Ecto neural progenitor cell (in vitro differentiated cells): ENCODE measurements around the gene AGFG2.
"Not testable (repeated sequence)": the region's sequence is repeated elsewhere in the genome, so short reads cannot be mapped to it uniquely, and the experiment has no call there.

Experiments
- DNase-seq: peaks from one replicate; pipeline ENCODE4 v3.0.0-alpha.2; 2018; ENCODE audit warnings: low spot score

The AGFG2 gene, protein sequence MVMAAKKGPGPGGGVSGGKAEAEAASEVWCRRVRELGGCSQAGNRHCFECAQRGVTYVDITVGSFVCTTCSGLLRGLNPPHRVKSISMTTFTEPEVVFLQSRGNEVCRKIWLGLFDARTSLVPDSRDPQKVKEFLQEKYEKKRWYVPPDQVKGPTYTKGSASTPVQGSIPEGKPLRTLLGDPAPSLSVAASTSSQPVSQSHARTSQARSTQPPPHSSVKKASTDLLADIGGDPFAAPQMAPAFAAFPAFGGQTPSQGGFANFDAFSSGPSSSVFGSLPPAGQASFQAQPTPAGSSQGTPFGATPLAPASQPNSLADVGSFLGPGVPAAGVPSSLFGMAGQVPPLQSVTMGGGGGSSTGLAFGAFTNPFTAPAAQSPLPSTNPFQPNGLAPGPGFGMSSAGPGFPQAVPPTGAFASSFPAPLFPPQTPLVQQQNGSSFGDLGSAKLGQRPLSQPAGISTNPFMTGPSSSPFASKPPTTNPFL

GRCh38 chr7:100538654-100539435, at the start of gene AGFG2:
Gene AGFG2 (plus strand): TSS chr7:100539203. CDS start chr7:100539347, 144 bp downstream.
- DNase-seq: peak; percentile 100

DNA sequence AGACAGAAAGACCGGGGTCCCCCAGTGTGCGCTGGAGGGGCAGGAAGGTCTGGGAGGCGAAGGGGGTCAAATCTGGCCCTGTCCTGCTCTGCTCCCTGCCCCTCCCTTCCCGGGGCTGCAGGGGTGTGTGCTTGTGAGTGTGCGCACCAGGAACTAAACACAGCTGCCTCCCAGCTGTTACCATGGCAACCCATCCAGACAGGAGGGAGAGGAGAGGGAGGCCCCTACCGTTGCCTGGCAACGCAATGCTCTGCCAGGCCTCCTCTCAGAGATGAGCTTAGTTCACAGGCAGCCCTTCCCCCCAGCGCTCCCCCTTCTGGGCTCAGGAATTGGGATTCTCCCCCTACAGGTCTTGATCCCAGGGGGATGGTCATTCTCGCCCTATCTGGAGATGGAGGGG, 49.2 kb upstream of the AGFG2 start:
- peak; percentile 95 for DNase-seq

DNA sequence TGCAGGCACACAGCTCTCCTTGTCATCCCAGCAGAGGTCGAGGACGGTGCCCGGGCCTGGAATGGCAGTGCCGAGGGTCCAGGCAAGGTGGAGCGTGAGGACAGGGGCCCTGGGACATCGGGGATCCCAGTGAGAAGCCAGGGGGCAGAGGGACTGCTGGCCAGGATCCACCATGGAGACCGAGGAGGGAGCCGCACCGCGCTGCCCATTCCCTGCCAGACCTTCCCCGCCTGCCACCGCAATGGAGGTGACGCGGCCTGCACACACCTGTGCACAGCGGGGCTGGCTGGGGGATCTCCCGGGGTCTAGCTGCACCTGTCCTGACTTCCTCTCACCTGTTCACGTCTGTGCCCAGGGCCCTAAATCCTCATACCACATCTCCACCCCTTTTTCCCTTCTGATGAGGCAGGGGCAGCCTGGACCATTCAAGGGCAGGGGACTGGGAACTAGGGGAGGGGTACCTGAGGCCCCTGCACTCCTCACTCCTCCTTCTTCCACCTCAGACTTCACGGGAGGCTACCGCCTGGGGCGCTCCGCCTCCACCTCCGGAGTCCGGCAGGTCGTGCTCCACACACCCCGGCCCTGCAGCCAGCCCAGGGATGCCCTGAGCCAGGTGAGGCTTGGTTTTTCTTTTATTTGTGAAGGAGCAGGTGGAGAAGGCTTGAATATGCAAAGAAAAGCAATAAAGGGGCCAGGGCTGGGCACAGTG, 48.4 kb upstream of the AGFG2 start:
- no peak for DNase-seq

- DNase-seq: no peak
Observed at GRCh38 chr7:100491192-100491578, 47.8 kb upstream of the AGFG2 start.

- DNase-seq: no peak
Observed at GRCh38 chr7:100492738-100493475, 46.1 kb upstream of the AGFG2 start.

- peak; percentile 75 for DNase-seq
Observed at GRCh38 chr7:100493476-100494264, 45.3 kb upstream of the AGFG2 start.

DNA sequence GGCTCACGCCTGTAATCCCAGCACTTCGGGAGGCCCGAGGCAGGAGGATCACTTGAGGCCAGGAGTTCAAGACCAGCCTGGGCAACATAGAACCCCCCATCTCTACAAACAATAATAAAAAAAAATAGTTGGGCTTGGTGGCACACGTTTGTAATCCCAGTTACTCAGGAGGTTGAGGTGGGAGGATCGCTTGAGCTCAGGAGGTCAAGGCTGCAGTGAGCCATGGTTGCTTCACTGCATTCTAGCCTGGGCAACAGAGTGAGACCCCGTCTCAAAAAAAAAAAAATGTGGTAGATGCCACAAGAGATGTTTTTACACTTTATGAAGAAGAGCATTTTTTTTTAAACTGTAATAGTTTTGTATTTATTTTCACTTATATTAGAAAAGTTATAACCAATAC, 42.5 kb upstream of the AGFG2 start:
- no peak for DNase-seq

DNA sequence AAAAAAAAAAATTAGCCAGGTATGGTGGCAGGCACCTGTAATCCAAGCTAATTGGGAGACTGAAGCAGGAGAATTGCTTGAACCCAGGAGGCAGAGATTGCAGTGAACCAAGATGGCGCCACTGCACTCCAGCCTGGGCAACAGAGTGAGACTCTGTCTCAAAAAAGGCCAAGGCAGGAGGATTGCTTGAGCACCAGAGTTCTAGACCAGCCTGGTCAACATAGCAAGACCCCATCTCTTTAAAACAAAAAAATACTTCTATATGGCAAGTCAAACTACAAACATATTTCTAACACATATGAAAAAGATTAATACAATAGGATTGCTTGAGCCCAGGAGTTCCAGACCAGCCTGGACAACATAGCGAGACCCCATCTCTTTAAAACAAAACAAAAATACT, 38.3 kb upstream of the AGFG2 start:
- DNase-seq: not testable (repeated sequence)

DNA sequence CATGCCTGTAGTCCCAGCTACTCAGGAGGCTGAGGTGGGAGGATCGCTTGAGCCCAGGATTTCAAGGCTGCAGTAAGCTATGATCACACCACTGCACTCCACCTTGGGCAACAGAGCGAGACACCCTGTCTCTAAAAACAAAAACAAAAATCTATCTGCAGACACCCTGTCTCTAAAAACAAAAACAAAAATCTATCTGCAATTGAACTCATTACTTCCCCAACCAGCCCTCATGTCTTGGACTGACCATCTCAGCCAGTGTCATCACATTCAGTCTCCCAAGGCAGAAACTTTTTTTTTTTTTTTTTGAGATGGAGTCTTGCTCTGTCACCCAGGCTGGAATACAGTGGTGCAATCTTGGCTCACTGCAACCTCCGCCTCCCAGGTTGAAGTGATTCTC, 35.0 kb upstream of the AGFG2 start:
- not testable (repeated sequence) for DNase-seq

DNA sequence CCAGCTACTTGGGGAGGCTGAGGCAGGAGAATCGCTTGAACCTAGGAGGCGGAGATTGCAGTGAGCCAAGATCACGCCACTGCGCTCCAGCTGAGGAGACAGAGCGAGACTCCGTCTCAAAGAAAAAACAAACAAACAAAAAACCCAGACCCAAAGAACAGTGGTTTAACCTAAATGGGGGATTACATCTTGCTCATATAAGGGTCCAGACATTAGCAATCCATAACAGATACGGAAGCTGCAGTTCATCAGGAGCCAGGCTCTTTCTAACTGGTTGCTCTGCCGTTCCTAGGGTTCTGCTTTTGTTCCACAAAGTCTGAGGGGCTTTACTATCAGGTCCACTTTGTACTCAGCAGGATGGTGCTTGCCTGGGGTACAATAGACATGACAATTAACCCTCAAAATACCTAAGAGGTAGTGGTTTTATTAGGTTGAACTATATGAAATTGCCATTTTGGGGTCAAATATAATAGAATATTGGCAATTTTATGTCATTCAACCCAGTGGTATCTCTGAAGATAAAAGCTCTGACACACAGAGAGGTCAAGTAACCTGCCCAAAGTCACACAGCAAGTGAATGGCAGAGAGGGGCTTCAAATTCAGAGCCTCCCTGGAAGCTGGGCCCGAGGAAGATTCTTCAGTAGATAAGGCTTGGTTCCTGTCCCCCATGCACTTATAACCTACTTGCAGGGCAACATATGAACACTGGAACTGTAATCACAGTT, 34.0 kb upstream of the AGFG2 start:
- DNase-seq: no peak

- no peak for DNase-seq
Observed at GRCh38 chr7:100506356-100506923, 32.6 kb upstream of the AGFG2 start.

DNA sequence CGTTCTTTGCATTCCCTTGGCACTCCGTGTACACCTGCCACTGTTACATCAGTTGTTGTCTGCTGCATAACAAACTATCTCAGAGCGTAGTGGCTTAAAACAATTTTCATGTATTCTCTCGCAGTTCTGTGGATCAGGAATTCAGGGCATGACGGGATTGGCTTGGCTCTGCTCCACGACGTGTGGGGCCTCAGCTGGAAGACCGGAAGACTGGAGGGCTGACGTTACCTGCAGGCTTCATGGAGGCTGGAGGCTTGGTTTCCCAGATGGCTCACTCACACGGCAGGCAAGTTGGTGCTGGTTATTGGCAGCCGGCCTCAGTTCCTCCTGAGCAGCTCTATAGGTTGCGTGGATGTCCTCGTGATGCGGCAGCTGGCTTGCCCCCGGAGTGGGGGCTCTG, 29.8 kb upstream of the AGFG2 start:
- no peak for DNase-seq

DNA sequence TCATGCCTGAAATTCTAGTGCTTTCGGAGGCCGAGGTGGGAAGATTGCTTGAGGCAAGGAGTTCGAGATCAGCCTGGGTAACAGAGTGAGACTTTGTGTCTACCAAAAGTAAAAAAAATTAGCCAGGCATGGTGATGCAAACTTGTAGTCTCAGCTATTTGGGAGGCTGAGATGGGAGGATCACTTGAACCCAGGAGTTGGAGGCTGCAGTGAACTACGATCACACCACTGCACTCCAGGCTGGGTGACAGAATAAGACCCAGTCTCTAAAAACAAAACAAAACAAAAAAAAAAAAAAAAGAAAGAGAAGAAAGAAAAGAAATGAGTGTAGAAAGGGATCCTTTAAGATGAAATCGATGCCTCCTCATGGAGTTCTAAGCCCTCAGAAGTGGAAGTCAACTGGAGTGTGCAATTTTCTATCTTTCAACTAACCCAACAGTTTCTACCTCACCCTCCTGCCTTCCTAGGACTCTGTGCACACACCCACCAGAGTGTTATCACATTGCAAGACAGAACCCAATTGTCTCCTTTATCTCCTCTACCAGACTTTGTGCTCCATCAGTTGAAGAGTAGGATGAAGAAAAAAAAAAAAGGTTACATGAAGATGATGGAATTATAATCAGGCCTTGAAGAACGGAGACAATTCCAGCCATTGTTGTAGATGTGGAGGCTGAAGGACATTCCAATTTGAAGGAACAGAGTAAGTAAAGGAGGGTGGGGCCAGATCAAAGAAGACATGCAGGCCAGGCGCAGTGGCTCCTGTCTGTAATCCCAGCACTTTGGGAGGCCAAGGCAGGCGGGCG, 28.4 kb upstream of the AGFG2 start:
- no peak for DNase-seq

DNA sequence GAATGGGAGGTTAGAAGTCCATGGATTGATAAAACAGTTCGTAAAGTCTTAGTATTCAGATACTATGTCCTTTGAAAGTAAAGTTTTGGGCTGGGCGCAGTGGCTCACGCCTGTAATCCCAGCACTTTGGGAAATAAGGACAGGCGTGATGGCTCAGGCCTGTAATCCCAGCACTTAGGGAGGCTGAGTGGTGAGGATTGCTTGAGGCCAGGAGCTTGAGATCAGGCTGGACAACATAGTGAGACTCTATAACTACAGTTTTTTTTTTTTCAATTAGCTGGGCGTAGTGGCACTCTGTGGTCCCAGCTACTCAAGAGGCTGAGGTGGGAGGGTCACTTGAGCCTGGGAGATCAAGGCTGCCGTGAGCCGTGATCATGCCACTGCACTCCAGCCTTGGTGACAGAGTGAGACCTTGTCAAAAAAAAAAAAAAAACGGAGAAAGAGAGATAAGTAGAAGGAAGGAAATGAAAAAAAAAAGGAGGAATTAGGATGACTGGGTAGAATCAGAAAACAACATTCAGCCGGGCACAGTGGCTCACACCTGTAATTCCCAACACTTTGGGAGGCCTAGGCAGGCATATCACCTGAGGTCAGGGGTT, 25.7 kb upstream of the AGFG2 start:
- DNase-seq: no peak

DNA sequence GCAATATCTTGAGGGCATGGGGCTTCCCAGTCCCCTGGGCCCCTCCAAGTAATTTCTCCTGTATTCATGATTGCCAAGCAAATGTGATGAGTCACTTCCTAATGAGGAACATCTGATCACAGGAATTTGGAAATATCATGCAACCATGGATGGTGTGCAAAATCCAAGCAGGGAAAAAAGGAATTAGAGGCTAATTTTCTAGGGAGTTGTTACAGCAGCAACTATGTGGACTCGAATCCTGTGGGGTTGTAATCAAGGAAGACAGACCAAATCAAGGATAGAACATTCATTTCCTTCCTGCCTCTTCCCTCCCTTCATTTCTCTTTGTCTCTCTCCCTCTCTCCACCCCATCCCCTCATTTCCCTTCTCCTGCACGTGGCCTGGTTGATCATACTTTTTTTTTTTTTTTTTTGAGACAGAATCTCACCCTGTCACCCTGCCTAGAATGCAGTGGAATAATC, 23.9 kb upstream of the AGFG2 start:
- no peak for DNase-seq

- no peak for DNase-seq
Observed at GRCh38 chr7:100516135-100516812, 22.7 kb upstream of the AGFG2 start.

DNA sequence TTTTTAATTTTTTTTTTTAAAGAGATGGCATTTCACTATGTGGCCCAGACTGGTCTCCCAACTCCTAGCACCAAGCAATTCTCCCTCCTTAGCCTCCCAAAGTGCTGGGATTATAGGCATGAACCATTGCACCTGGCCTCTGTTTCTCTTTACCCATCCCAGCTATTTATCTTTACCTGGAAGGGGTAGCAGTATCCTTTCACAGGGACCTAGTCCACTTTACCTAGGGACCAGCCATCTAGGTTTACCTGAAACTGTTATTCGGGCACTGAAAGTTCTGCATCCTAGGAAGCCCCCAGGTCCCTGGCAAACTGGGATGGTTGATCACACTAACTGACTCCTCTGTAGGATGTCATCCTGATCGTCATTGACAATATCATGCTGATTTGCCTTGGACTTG, 21.7 kb upstream of the AGFG2 start:
- no peak for DNase-seq

DNA sequence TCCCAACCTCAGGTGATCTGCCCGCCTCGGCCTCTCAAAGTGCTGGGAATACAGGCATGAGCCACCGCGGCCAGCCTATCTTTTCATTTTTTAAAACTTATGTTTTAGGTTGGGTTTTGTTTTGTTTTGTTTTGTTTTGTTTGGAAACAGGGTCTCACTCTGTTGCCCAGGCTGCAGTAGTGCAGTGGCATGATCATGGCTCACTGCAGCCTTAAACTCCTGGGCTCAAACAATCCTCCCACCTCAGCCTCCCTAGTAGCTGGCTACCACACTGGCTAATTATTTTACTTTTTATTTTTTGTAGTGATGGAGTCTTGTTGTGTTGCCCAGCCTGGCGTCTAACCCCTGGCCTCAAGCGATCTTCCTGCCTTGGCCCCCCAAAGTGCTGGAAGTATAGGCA, 19.4 kb upstream of the AGFG2 start:
- no peak for DNase-seq
